Keratinocyte (primary cell): Measurements from ENCODE around the gene LRRC28.

Source experiments
- EZH2 ChIP-seq: IDR thresholded peaks from one replicate; pipeline ENCODE4 v1.6.1; 2012; ENCODE audit warnings: inconsistent platforms, mild to moderate bottlenecking, low read length, moderate library complexity
- TF ChIP-seq, protein P1 (sequence below), 3 experiments: IDR thresholded peaks in 1 of 3; conservative IDR thresholded peaks in 1 of 3; optimal IDR thresholded peaks in 1 of 3; 2 replicates in 2 of 3; 3 replicates in 1 of 3; pipeline versions ENCODE3 to v1.5.1; 2011; ENCODE audit warnings: low read length in 3 of 3, mild to moderate bottlenecking in 3 of 3, moderate library complexity in 2 of 3, control low read depth in 1 of 3, inconsistent platforms in 1 of 3; ENCODE audit not compliant: insufficient read depth in 2 of 3; ENCODE audit errors: extremely low read depth in 1 of 3

DNA sequence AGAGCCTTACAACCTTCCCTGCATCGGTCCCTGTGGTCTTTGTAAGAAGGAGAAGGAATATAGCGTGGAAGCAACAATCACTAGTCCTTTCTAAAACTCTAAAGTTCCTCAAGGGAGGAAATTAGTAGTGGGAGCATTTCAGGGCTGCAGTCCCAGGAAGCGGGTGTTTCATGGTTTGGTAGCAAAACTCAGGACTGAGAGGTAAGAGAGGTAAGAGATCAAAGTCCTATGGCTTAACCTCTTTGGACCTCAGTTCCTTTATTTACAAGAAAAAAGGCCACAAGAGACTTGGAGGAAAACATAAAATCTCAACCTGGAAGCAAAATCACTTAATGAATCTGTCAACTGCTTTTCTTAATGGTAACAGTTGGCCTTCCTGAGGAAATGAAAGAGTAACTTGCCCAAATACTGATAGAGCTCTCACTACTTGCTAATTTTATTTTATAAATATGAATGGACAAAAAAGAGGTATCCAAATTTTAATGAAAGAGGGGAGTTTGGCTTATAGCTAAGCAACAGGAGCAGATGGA is 14.3 kb downstream of the LRRC28 start:
- TF ChIP-seq EZH2, result no peak
- TF ChIP-seq, protein P1, sequence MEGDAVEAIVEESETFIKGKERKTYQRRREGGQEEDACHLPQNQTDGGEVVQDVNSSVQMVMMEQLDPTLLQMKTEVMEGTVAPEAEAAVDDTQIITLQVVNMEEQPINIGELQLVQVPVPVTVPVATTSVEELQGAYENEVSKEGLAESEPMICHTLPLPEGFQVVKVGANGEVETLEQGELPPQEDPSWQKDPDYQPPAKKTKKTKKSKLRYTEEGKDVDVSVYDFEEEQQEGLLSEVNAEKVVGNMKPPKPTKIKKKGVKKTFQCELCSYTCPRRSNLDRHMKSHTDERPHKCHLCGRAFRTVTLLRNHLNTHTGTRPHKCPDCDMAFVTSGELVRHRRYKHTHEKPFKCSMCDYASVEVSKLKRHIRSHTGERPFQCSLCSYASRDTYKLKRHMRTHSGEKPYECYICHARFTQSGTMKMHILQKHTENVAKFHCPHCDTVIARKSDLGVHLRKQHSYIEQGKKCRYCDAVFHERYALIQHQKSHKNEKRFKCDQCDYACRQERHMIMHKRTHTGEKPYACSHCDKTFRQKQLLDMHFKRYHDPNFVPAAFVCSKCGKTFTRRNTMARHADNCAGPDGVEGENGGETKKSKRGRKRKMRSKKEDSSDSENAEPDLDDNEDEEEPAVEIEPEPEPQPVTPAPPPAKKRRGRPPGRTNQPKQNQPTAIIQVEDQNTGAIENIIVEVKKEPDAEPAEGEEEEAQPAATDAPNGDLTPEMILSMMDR (optimal IDR thresholded peaks at IDR 0.05 in 1 of 3, IDR thresholded peaks at IDR 0.05 in 1 of 3, conservative IDR thresholded peaks at IDR 0.05 in 1 of 3; ENCODE audit: extremely low read depth in 1 of 3, insufficient read depth in 2 of 3, low read length in 3 of 3), result no peak
